Ascending aorta (tissue), 2 donors: ENCODE measurements around the gene UBAC2. TPM values are rescaled to one million over a fixed set of nuclear protein-coding genes. Genes with fewer than 3 reads are reported as not detected.

ENCODE experiments used
- DNase-seq, 2 donors: peaks; one replicate each; pipeline ENCODE4 v3.0.0-alpha.2; 2019; ENCODE audit warnings: low spot score in 2 of 2
- H3K27ac ChIP-seq, 2 donors: fragments of 200-600 bp; sonication (generic); one replicate each; pipeline ENCODE4 v1.5.1; 2016 to 2017; ENCODE audit warnings: mild to moderate bottlenecking in 1 of 2
- H3K27me3 ChIP-seq: fragments of 200-600 bp; sonication (generic); one replicate; pipeline ENCODE4 v1.5.1; 2017
- H3K36me3 ChIP-seq, 2 donors: fragments of 200-600 bp; sonication (generic); one replicate each; pipeline ENCODE4 v1.5.1; 2016
- H3K4me1 ChIP-seq, 2 donors: fragments of 200-600 bp; sonication (generic); one replicate each; pipeline ENCODE4 v1.5.1; 2016 to 2017; ENCODE audit warnings: mild to moderate bottlenecking in 1 of 2
- H3K4me3 ChIP-seq, 2 donors: fragments of 200-600 bp; sonication (generic); one replicate each; pipeline ENCODE4 v1.5.1; 2016 to 2017; ENCODE audit warnings: mild to moderate bottlenecking in 1 of 2
- H3K9me3 ChIP-seq, 2 donors: fragments of 200-600 bp; sonication (generic); one replicate each; pipeline ENCODE4 v1.5.1; 2016
- CTCF ChIP-seq, 3 experiments: fragments of 200-600 bp in 2 of 3; fragments of 450-650 bp in 1 of 3; sonication (generic) in 2 of 3; IDR thresholded peaks; one replicate each; pipeline ENCODE4 v1.5.1; 2016 to 2019; ENCODE audit warnings: antibody characterized with exemption in 3 of 3, mild to moderate bottlenecking in 1 of 3, moderate library complexity in 1 of 3
- intact Hi-C: fragments of 100-400 bp; cut with DNase I; formaldehyde crosslinking; loops from one replicate; pipeline ENCODE4 v1.15.1; 2023
- total RNA-seq: library from RNA; depleted of rRNA; stranded (reverse); fragments of >200 nt; gene quantifications from one replicate; pipeline ENCODE4 v1.1.0, GENCODE V29; 2016

The UBAC2 gene
- total RNA-seq, 1 donor from 2014 or later = 67.8 TPM

- H3K36me3 ChIP-seq = peaks cover 0 to 16% of the 10 kb centered on the region in 2 donors
- intact Hi-C loops = no loop called here
- H3K27me3 ChIP-seq = no peaks in the 10 kb centered on the region
- no peaks in the 10 kb centered on the region for H3K9me3 ChIP-seq
- H3K4me3 ChIP-seq = no peak overlapping the region
- H3K4me1 ChIP-seq = no peaks in the 10 kb centered on the region
- no peak for TF ChIP-seq CTCF (IDR thresholded peaks at IDR 0.05)
- no peak overlapping the region for H3K27ac ChIP-seq
- DNase-seq = no peak
These were observed 172.8 kb downstream of the UBAC2 start for GRCh38 chr13:99373436-99373835.

GRCh38 chr13:99374169-99374991 lies 173.7 kb downstream of the UBAC2 start:
- Histone ChIP-seq H3K27ac (no peak overlapping the region), H3K36me3 (peaks cover 0 to 13% of the 10 kb centered on the region in 2 donors), H3K4me3 (no peak overlapping the region), H3K4me1 (no peaks in the 10 kb centered on the region), H3K27me3 (no peaks in the 10 kb centered on the region), H3K9me3 (no peaks in the 10 kb centered on the region)
- intact Hi-C loops = no loop called here
- no peak for TF ChIP-seq CTCF (IDR thresholded peaks at IDR 0.05)
- DNase-seq = no peak

- no peak for TF ChIP-seq CTCF (IDR thresholded peaks at IDR 0.05)
- intact Hi-C loops = no loop called here
- no peaks in the 10 kb centered on the region for H3K9me3 ChIP-seq
- H3K4me1 ChIP-seq = no peaks in the 10 kb centered on the region
- no peaks in the 10 kb centered on the region for H3K27me3 ChIP-seq
- peaks cover 0 to 16% of the 10 kb centered on the region in 2 donors for H3K36me3 ChIP-seq
- DNase-seq = no peak
- no peak overlapping the region for H3K4me3 ChIP-seq
- H3K27ac ChIP-seq = no peak overlapping the region
These were observed 174.5 kb downstream of the UBAC2 start for GRCh38 chr13:99374994-99375737.

GRCh38 chr13:99375738-99376080 lies 175.1 kb downstream of the UBAC2 start:
- no peak for DNase-seq
- Histone ChIP-seq H3K27ac (no peak overlapping the region), H3K4me3 (no peak overlapping the region)

GRCh38 chr13:99376132-99376531 lies 175.5 kb downstream of the UBAC2 start:
- Histone ChIP-seq H3K4me3 (no peak overlapping the region), H3K4me1 (no peaks in the 10 kb centered on the region), H3K36me3 (peaks cover 0 to 25% of the 10 kb centered on the region in 2 donors), H3K9me3 (no peaks in the 10 kb centered on the region), H3K27ac (no peak overlapping the region), H3K27me3 (no peaks in the 10 kb centered on the region)
- intact Hi-C loops = no loop called here
- no peak for DNase-seq
- no peak for TF ChIP-seq CTCF (IDR thresholded peaks at IDR 0.05)

More at GRCh38 chr13:99375738-99376080, 175.1 kb downstream of the UBAC2 start:
- intact Hi-C loops = no loop called here
- H3K9me3 ChIP-seq = no peaks in the 10 kb centered on the region
- peaks cover 0 to 21% of the 10 kb centered on the region in 2 donors for H3K36me3 ChIP-seq
- no peak for TF ChIP-seq CTCF (IDR thresholded peaks at IDR 0.05)
- no peaks in the 10 kb centered on the region for H3K27me3 ChIP-seq
- no peaks in the 10 kb centered on the region for H3K4me1 ChIP-seq
